IMR-90 (cell line): Measurements from ENCODE around the gene SLC37A1.

Source experiments
- CEBPB ChIP-seq: IDR thresholded peaks from 2 replicates; pipeline ENCODE4 v1.6.1; 2012; ENCODE audit warnings: low read depth, low read length, improper control_type of control experiment
- CHD1 ChIP-seq: IDR thresholded peaks from 2 replicates; pipeline ENCODE4 v1.6.1; 2012; ENCODE audit warnings: low read depth, low read length, improper control_type of control experiment
- CTCF ChIP-seq: conservative IDR thresholded peaks from 2 replicates; pipeline ENCODE4 v1.5.1; 2012; ENCODE audit warnings: mild to moderate bottlenecking, low read depth, low read length, improper control_type of control experiment
- FOS ChIP-seq: fragments of 150-350 bp; IDR thresholded peaks from 2 replicates; pipeline ENCODE4 v1.6.1; 2016; ENCODE audit warnings: low read depth, low read length
- MAZ ChIP-seq: IDR thresholded peaks from 2 replicates; pipeline ENCODE4 v1.6.1; 2012; ENCODE audit warnings: low read depth, mild to moderate bottlenecking, low read length, improper control_type of control experiment, moderate library complexity, borderline replicate concordance
- MXI1 ChIP-seq: IDR thresholded peaks from 2 replicates; pipeline ENCODE4 v1.6.1; 2012; ENCODE audit warnings: low read depth, mild to moderate bottlenecking, low read length, moderate library complexity, borderline replicate concordance
- NFE2L2 ChIP-seq: fragments of 150-350 bp; IDR thresholded peaks from 2 replicates; pipeline ENCODE4 v1.6.1; 2016; ENCODE audit warnings: low read depth, mild to moderate bottlenecking, low read length
- POLR2A ChIP-seq: IDR thresholded peaks from 2 replicates; pipeline ENCODE4 v1.6.1; 2012; ENCODE audit warnings: mild to moderate bottlenecking, low read depth, low read length
- RCOR1 ChIP-seq: IDR thresholded peaks from 2 replicates; pipeline ENCODE4 v1.6.1; 2012; ENCODE audit warnings: mild to moderate bottlenecking, low read length, improper control_type of control experiment; ENCODE audit not compliant: insufficient replicate concordance
- RFX5 ChIP-seq: IDR thresholded peaks from 2 replicates; pipeline ENCODE4 v1.8.0; 2012; ENCODE audit warnings: low read depth, mild to moderate bottlenecking, low read length, moderate library complexity
- SMC3 ChIP-seq: fragments of 150-350 bp; IDR thresholded peaks from 2 replicates; pipeline ENCODE4 v1.6.1; 2016; ENCODE audit warnings: low read depth, mild to moderate bottlenecking, antibody characterized with exemption, low read length, moderate library complexity
- TF ChIP-seq, protein P1 (sequence below): fragments of 150-350 bp; IDR thresholded peaks from 2 replicates; pipeline ENCODE4 v1.6.1; 2016; ENCODE audit warnings: low read depth, mild to moderate bottlenecking, low read length, moderate library complexity, borderline replicate concordance

DNA sequence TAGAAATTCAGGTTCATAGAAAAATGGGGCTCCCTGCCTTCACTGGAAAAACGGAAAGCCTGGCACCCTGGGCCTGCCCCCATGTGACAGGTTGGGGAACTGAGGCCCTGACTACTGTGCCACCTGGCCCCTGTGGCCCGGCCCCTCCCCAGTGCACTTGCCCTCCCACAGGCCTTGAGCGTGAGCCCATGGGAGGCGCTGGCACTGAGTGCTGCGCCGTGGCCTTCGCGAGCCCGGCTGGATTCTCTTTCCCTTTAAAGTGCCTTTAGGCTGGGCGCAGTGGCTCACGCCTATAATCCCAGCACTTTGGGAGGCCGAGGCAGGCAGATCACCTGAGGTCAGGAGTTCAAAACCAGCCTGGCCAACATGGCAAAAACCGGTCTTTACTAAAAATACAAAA lies 45.7 kb downstream of the SLC37A1 start:
- no peak for TF ChIP-seq CTCF
- TF ChIP-seq NFE2L2: no peak
- no peak for TF ChIP-seq FOS
- no peak for TF ChIP-seq POLR2A
- TF ChIP-seq, protein P1, sequence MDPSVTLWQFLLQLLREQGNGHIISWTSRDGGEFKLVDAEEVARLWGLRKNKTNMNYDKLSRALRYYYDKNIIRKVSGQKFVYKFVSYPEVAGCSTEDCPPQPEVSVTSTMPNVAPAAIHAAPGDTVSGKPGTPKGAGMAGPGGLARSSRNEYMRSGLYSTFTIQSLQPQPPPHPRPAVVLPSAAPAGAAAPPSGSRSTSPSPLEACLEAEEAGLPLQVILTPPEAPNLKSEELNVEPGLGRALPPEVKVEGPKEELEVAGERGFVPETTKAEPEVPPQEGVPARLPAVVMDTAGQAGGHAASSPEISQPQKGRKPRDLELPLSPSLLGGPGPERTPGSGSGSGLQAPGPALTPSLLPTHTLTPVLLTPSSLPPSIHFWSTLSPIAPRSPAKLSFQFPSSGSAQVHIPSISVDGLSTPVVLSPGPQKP: no peak
- TF ChIP-seq RFX5: no peak
- TF ChIP-seq CEBPB: no peak
- TF ChIP-seq MXI1: no peak
- TF ChIP-seq SMC3: no peak
- TF ChIP-seq CHD1: no peak
- TF ChIP-seq MAZ: no peak
- no peak for TF ChIP-seq RCOR1
